Fibroblast of lung (primary cell): ENCODE results near the gene NUBPL. TPM values are rescaled to one million over a fixed set of nuclear protein-coding genes. Genes with fewer than 3 reads are reported as not detected.

ENCODE experiments used
- DNase-seq, 2 donors: peaks; one replicate each; pipeline versions ENCODE4 v3.0.0 to v3.0.0-alpha.2; 2010; ENCODE audit warnings: low read depth in 2 of 2
- H2AFZ ChIP-seq: 2 replicates; pipeline ENCODE4 v1.5.1; 2012; ENCODE audit warnings: low read length, control low read depth, inconsistent platforms
- H3K27ac ChIP-seq: 2 replicates; pipeline ENCODE4 v1.5.1; 2011; ENCODE audit warnings: low read length, control low read depth; ENCODE audit not compliant: insufficient read depth
- H3K27me3 ChIP-seq: 2 replicates; pipeline ENCODE4 v1.5.1; 2011; ENCODE audit warnings: mild to moderate bottlenecking, low read length; ENCODE audit not compliant: control insufficient read depth, insufficient read depth
- H3K36me3 ChIP-seq: 2 replicates; pipeline ENCODE4 v1.5.1; 2011; ENCODE audit warnings: low read length; ENCODE audit not compliant: control insufficient read depth, insufficient read depth
- H3K4me1 ChIP-seq: 2 replicates; pipeline ENCODE4 v1.5.1; 2011; ENCODE audit warnings: low read length; ENCODE audit not compliant: control insufficient read depth, insufficient read depth; ENCODE audit errors: extremely low read depth
- H3K4me2 ChIP-seq: 2 replicates; pipeline ENCODE4 v1.5.1; 2011; ENCODE audit warnings: low read length, control low read depth; ENCODE audit not compliant: insufficient read depth; ENCODE audit errors: extremely low read depth
- H3K4me3 ChIP-seq, 4 experiments: fragments of 200-600 bp in 1 of 4; sonication (generic) in 1 of 4; replicated peaks in 1 of 4; 2 replicates each; pipeline ENCODE4 v1.5.1; 2011 to 2016; ENCODE audit warnings: low read length in 4 of 4, low read depth in 3 of 4, mild to moderate bottlenecking in 3 of 4, control low read depth in 2 of 4, inconsistent platforms in 1 of 4, mixed read lengths in 1 of 4; ENCODE audit not compliant: insufficient read depth in 1 of 4; ENCODE audit errors: control extremely low read depth in 1 of 4
- H3K79me2 ChIP-seq: 2 replicates; pipeline ENCODE4 v1.5.1; 2012; ENCODE audit warnings: mild to moderate bottlenecking, low read length, inconsistent platforms; ENCODE audit not compliant: control insufficient read depth, insufficient read depth
- H3K9ac ChIP-seq: 2 replicates; pipeline ENCODE4 v1.5.1; 2011; ENCODE audit warnings: mild to moderate bottlenecking, low read length, control low read depth; ENCODE audit not compliant: insufficient read depth
- H3K9me3 ChIP-seq: 2 replicates; pipeline ENCODE4 v1.5.1; 2012; ENCODE audit warnings: low read depth, low read length; ENCODE audit not compliant: control insufficient read depth, insufficient read depth
- H4K20me1 ChIP-seq: 2 replicates; pipeline ENCODE4 v1.5.1; 2011; ENCODE audit warnings: low read length; ENCODE audit not compliant: control insufficient read depth, insufficient read depth; ENCODE audit errors: extremely low read depth
- EZH2 ChIP-seq: IDR thresholded peaks from 2 replicates; pipeline ENCODE4 v1.5.1; 2012; ENCODE audit warnings: low read length, control low read depth, mild to moderate bottlenecking; ENCODE audit errors: missing control alignments
- polyA plus RNA-seq, 2 donors: library from polyadenylated mRNA; depleted of rRNA in 1 of 2; stranded (reverse) in 1 of 2; unstranded in 1 of 2; fragments of >200 nt; gene quantifications; 2 replicates each; pipeline ENCODE4 v1.2.1, GENCODE V29; 2011 to 2012; ENCODE audit warnings: missing spikeins in 1 of 2
- total RNA-seq: library from RNA; depleted of rRNA; stranded (reverse); fragments of >200 nt; gene quantifications from 2 replicates; pipeline ENCODE4 v1.2.1, GENCODE V29; 2014
- TF ChIP-seq, protein P1 (sequence below), 2 donors: IDR thresholded peaks in 1 of 2; conservative IDR thresholded peaks in 1 of 2; 1 replicate in 1 of 2; 2 replicates in 1 of 2; pipeline ENCODE4 v1.5.1; 2011 to 2012; ENCODE audit warnings: low read length in 2 of 2, control low read depth in 1 of 2, inconsistent platforms in 1 of 2, low read depth in 1 of 2, mild to moderate bottlenecking in 1 of 2

The NUBPL gene
- total and polyA plus RNA-seq, 2 donors (not counting 1 experiment from before 2014, with no cell fraction given), result 9.0 to 10.7 TPM

DNA sequence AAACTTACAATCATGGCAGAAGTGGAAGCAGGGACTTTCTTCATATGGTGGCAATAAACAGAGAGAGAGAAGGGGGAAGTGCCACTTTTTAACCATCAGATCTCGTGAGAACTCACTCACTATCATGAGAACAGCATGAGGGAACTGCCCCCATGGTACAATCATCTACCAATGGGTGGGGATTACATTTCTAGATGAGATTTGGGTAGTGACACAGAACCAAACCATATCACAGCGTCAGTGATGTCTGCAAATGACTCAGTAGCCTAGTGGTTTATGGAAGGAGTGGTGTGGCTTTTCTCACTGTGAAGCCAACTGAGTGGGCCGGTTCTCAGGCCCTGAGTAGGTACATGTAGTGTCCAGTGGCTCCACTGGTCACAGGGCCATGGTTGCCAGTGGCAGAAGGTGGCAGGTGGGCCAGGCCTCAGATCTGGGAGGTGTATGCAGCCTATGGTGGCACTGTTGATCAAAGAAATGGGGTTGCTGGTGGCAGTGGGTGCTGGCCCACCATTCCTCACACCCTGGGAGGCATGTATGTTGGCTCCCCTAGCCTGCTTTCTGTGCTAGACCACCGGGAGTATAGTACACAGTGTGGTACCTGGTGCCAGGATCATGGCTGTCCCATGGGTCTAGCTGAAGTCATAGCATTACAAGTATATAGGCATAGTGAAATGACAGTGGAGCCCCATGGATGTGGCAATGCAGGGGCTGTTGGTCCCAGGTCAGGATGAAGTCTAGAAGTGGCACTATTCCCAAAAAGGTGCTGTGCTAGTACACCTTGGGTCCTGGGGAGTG is 191.9 kb downstream of the NUBPL start:
- no peak overlapping the region for H3K4me3 ChIP-seq
- no peaks in the 10 kb centered on the region for H3K27me3 ChIP-seq
- H3K4me2 ChIP-seq, result no peak overlapping the region
- H3K36me3 ChIP-seq, result no peaks in the 10 kb centered on the region
- DNase-seq, result no peak
- H4K20me1 ChIP-seq, result no peaks in the 10 kb centered on the region
- no peak overlapping the region for H3K9ac ChIP-seq
- no peak overlapping the region for H2AFZ ChIP-seq
- no peak overlapping the region for H3K27ac ChIP-seq
- H3K4me1 ChIP-seq, result no peaks in the 10 kb centered on the region
- TF ChIP-seq, protein P1, sequence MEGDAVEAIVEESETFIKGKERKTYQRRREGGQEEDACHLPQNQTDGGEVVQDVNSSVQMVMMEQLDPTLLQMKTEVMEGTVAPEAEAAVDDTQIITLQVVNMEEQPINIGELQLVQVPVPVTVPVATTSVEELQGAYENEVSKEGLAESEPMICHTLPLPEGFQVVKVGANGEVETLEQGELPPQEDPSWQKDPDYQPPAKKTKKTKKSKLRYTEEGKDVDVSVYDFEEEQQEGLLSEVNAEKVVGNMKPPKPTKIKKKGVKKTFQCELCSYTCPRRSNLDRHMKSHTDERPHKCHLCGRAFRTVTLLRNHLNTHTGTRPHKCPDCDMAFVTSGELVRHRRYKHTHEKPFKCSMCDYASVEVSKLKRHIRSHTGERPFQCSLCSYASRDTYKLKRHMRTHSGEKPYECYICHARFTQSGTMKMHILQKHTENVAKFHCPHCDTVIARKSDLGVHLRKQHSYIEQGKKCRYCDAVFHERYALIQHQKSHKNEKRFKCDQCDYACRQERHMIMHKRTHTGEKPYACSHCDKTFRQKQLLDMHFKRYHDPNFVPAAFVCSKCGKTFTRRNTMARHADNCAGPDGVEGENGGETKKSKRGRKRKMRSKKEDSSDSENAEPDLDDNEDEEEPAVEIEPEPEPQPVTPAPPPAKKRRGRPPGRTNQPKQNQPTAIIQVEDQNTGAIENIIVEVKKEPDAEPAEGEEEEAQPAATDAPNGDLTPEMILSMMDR (conservative IDR thresholded peaks at IDR 0.05 in 1 of 2, IDR thresholded peaks at IDR 0.05 in 1 of 2; ENCODE audit: low read depth in 1 of 2, low read length in 2 of 2), result no peak
- TF ChIP-seq EZH2, result no peak
- H3K9me3 ChIP-seq, result no peaks in the 10 kb centered on the region
- no peaks in the 10 kb centered on the region for H3K79me2 ChIP-seq

DNA sequence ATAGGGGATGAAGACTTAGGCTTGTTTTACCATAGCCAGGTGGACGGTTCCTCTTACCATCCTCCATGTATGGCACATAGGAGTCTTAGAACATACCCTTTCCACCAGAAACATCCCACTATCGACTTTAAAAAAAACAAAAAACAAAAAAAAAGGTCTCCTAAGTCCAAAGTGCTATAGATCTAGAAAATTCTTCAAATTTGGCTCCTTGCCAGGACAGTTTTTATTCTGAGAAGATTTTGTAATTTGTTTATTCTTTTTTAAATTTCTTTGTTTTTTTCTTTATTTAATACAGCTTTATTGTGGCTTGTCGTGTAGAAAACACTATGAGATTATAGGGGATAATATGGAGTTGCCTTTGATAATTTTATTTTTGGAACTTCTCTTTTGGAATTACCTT is 197.7 kb downstream of the NUBPL start:
- DNase-seq, result no peak
- H3K36me3 ChIP-seq, result no peaks in the 10 kb centered on the region
- no peaks in the 10 kb centered on the region for H3K27me3 ChIP-seq
- H3K9me3 ChIP-seq, result no peaks in the 10 kb centered on the region
- H3K4me3 ChIP-seq, result no peak overlapping the region
- H3K4me1 ChIP-seq, result no peaks in the 10 kb centered on the region
- no peak overlapping the region for H3K9ac ChIP-seq
- H2AFZ ChIP-seq, result no peak overlapping the region
- no peaks in the 10 kb centered on the region for H4K20me1 ChIP-seq
- TF ChIP-seq, protein P1 (conservative IDR thresholded peaks at IDR 0.05 in 1 of 2, IDR thresholded peaks at IDR 0.05 in 1 of 2; ENCODE audit: low read depth in 1 of 2, low read length in 2 of 2), result no peak
- no peak for TF ChIP-seq EZH2
- no peak overlapping the region for H3K4me2 ChIP-seq
- no peaks in the 10 kb centered on the region for H3K79me2 ChIP-seq
- H3K27ac ChIP-seq, result no peak overlapping the region

DNA sequence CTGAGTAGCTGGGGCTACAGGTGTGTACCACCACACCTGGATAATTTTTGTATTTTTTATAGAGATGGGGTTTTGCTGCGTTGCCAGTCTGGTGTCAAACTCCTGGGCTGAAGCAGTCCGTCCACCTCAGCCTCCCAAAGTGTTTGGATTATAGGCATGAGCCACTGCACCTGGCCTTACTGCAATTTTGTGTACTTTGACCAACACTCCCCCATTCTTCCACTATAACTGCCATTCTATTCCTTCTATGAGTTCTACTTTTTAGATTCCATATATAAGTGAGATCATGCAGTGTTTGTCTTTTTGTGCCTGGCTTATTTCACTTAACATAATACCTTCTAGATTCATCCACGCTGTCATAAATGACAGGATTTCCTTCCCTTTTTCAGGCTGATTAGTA is 199.1 kb downstream of the NUBPL start:
- DNase-seq, result no peak
- Histone ChIP-seq H3K9me3 (no peaks in the 10 kb centered on the region), H4K20me1 (no peaks in the 10 kb centered on the region), H2AFZ (no peak overlapping the region), H3K27ac (no peak overlapping the region), H3K9ac (no peak overlapping the region), H3K4me2 (no peak overlapping the region), H3K4me1 (no peaks in the 10 kb centered on the region), H3K36me3 (no peaks in the 10 kb centered on the region), H3K79me2 (no peaks in the 10 kb centered on the region), H3K27me3 (no peaks in the 10 kb centered on the region), H3K4me3 (no peak overlapping the region)
- TF ChIP-seq EZH2, result no peak
- TF ChIP-seq, protein P1 (conservative IDR thresholded peaks at IDR 0.05 in 1 of 2, IDR thresholded peaks at IDR 0.05 in 1 of 2; ENCODE audit: low read depth in 1 of 2, low read length in 2 of 2), result no peak
